ENCODE measurements around the gene RPS8. TPM values are rescaled to one million over a fixed set of nuclear protein-coding genes. Genes with fewer than 3 reads are reported as not detected.

Gene RPS8
- total RNA-seq, 2 donors from 2014 or later, result 2,014 to 2,050 TPM

Other genes starting within 250 kb of the RPS8 start
- gene TMEM53, start 101.1 kb upstream of the RPS8 start, total RNA-seq, result 10 to 100 TPM; 10.2 to 10.8 TPM
- 1 to 10 TPM; 3.9 to 6.3 TPM for gene ARMH1, start 100.8 kb upstream of the RPS8 start, total RNA-seq
- gene RNU5D-1, start 44.4 kb upstream of the RPS8 start, total RNA-seq, result not detected
- 10 to 100 TPM; 42.0 to 72.7 TPM for gene KIF2C, start 35.7 kb upstream of the RPS8 start, total RNA-seq
- gene BEST4, start 12.6 kb downstream of the RPS8 start, total RNA-seq, result 1 to 10 TPM; 1.6 to 2.3 TPM
- 1 to 10 TPM; 3.3 to 9.0 TPM for gene PLK3, start 24.8 kb downstream of the RPS8 start, total RNA-seq
- gene DYNLT4, start 31.8 kb downstream of the RPS8 start, total RNA-seq, result under 1 TPM in 1 of 2 donors, not detected in 1; 0.64 TPM
- gene BTBD19, start 33.0 kb downstream of the RPS8 start, total RNA-seq, result 1 to 10 TPM; 7.4 to 7.9 TPM
- gene PTCH2, start 67.7 kb downstream of the RPS8 start, total RNA-seq, result 1 to 10 TPM; 1.5 to 1.6 TPM
- 10 to 100 TPM; 24.2 to 27.2 TPM for gene EIF2B3, start 211.1 kb downstream of the RPS8 start, total RNA-seq
- 10 to 100 TPM; 33.2 to 43.7 TPM for gene HECTD3, start 235.8 kb downstream of the RPS8 start, total RNA-seq
- 100 to 1,000 TPM in 1 of 2 donors, 10 to 100 TPM in 1; 86.8 to 107 TPM for gene UROD, start 236.7 kb downstream of the RPS8 start, total RNA-seq

Data from endodermal cell (in vitro differentiated cells).